SKM-1 (cell line): ENCODE results near the gene YY1AP1.
A peak's percentile ranks its signal among the peaks of the same experiment; 100 is the strongest.
"Not testable (repeated sequence)": the region's sequence is repeated elsewhere in the genome, so short reads cannot be mapped to it uniquely, and the experiment has no call there.

Experiments
- DNase-seq: peaks from one replicate; lab custom pipeline; 2025; ENCODE audit not compliant: unreplicated experiment; lab: John Stamatoyannopoulos, UW

YY1AP1 gene

DNA sequence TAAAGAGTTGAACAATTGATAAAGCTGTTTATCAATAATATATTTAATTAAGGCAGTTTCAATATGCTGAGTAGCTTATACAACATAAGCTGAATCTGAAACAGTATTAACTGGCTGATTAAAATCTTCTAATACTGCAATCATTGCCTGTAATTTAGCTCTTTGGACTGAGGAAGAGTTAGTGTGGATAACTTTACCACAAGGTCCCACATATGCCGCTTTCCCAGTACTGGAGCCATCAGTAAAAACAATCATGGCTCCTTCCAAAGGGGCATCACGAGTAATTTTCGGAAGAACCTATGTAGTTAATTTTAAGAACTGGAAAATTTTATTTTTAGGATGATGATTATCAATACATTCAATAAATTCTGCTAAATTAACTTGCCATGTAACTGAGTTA, 7.0 kb upstream of the YY1AP1 start:
- DNase-seq = no peak

DNA sequence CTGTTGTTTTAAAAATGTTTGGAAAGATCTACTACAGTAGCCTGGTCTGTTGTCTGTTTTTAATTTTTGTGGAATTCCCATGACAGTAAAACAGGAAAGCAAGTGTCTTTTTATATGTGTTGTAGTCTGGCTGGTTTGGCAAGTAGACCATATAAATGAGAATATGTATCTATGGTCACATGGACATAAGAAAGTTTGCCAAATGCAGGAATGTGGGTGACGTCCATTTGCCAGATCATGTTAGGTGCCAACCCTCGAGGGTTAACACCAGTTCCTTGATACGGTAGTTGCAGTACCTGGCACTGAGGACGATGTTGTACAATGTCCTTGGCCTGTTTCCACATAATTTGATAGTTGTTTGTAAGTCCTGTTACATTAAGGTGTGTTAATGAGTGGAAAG, 6.5 kb upstream of the YY1AP1 start:
- DNase-seq = no peak

DNA sequence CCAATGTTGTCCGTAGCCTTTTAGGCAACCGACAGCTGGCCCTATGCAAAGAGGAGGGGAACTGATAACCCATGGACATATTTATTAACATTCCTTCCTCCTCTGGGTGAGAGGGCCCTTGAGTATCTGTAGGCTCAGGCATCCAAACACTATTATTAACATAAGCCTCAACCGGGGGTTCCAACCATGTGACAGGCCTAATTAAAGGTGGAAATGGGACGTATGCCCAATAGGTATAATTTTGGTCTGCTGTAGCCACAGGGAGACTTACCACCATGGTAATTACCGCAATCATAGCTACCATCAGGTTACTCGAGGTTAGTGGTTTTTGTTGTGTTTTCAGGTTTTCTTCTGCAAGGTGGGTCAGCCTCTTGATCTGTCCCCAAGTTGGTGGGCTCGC, 5.6 kb upstream of the YY1AP1 start:
- no peak for DNase-seq

DNA sequence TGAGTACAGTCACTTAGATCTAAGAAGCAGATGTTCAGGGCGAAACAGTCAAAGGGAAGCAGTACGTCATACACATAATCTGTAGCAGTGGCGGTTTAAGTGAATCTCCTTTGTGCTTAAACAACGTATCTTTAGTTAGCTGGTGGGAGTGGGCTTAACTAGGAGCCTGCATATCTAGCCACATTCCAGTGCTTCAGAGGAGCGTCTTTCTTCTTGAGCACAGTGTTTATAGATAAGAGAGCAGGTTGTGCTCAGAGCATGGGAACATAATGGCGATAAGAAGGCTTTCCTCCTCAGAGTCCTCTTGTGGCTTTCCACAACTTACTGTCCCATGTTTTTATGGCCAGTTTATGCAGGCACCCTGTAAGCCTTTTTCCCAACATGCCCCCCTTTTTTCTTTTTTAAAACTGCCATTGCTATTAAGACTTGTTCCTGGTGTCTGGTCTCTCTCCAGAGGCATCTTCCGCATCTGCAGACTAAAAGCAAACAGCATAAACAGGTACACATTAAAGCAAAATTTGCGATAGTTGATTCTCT, 3.5 kb upstream of the YY1AP1 start:
- DNase-seq = no peak

DNA sequence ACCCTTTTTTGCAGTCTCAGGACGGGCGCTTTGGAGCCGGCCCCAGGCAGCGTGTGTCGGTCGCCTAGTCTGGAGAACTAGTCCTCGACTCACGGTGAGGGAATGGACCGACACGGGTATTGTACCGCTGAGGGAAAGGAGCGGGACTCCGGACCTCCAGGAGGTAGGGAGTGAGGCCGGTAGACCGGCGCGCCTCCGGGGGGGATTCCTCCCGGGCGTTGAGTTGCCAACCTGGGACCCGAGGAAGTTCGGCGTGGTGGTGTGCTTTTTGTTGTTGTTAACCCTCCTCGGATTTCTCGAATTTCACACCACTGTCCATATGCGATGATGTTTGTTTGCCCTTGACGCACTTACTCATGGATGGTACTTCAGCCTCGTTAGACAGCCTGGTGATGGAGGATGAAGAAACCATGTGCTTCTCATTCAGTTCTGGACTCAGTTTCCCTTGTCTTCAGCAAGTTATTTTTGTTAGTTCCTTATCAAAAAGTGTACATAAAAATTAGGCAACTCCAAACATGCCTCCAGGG, 570 bp upstream of the YY1AP1 start, which contains the start of gene DAP3:
TSS of gene DAP3 (plus strand) at position 11 of the 527 bp plus-strand sequence. CDS start 20,689 bp downstream, outside the sequence.
- not testable (repeated sequence) for DNase-seq

DNA sequence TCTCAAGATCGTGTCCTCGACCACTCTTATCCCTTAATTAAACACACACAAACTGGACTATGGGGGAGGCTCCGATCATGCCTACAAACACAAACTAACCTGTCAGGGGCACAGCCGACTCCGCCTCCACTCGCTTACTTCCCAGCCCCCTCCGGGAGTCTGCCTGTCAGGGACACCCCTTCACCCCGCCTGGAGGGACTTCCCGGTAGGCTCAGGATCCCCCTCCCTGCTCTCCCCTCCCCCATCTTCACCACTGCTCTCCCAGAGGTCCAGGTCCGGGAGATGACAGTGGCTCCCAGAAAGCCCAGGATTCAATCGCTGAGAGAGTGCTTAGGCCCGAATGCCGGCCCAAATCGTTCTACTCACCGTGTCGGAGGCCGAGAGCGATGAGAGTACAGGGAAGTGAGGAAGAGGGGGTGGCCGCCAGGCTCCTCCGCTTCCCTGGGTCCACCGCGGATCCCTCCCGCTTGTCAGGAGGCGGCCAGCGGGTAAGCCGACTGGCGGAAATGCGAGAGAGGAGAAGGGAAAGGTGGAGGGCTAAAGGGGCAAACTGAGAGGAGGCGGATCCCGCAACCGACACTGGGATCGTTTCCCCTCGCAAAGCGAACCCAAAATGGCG, 760 bp downstream of the YY1AP1 start:
- not testable (repeated sequence) for DNase-seq

DNA sequence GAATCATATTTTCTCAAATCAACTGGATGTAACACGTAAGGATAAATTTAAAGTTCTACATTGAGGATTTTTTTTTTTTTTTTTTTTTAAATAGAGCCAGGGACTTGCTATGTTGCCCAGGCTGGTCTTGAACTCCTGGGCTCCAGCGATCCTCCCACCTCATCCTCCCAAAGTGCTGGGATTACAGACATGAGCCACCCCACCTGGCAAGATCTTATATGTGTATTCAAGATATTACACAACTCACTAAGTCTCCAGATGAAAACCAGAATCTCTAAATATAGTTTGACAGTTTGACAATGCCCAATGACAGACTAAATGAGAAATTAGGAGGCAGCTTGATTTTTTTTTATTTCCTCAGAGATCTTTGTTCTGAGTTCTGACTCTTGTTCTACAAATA, 6.8 kb downstream of the YY1AP1 start:
- no peak for DNase-seq

DNA sequence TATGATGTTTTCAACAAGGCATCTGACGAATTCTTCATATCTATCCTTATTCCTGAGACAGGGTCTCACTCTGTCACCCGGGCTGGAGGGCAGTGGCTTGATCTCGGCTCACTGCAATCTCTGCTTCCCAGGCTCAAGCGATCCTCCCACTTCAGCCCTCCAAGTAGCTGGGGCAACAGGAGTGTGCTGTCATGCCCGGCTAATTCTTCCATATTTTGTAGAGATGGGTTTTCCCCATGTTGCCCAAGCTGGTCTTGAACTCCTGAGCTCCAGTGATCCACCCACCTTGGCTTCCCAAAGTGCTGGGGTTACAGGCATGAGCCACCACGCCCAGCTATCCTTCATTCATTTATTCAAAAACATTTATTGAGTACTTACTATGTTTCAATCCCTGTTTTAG, 8.0 kb downstream of the YY1AP1 start:
- no peak for DNase-seq

DNA sequence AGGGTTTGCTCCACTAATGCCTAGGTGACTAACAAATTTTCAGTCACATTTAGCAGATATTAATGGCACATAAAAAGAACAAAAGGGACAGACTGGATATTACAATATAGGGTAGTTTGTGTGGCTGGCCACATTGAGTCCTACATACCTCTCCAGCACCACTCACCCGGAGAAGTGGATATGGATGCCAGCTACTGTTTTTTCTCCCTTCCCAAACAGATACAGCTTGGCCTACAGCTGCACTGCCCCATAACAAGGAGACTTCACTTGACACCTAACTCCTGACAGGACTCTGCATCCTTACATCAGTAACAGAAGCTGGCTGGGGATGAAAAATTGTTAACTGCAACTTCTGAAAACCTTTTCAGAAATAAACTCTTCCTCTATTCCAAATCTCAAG, 9.6 kb downstream of the YY1AP1 start:
- DNase-seq = not testable (repeated sequence)

DNA sequence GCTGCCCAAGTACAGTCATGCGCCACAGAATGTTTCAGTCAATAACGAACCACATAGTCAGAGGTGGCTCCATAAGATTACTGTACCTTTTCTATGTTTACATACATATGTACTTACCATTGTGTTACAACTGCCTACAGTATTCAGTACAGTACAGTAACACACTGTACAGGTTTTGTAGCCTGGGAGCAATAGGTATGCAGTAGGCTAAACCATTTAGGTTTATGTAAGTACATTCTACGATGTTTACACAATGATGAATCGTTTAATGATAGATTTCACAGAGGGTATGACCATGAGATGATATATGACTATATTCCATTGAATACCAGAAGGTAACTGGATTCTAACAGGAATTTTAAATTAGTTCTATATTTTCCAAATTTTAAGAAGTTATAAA, 10.5 kb downstream of the YY1AP1 start:
- no peak for DNase-seq

DNA sequence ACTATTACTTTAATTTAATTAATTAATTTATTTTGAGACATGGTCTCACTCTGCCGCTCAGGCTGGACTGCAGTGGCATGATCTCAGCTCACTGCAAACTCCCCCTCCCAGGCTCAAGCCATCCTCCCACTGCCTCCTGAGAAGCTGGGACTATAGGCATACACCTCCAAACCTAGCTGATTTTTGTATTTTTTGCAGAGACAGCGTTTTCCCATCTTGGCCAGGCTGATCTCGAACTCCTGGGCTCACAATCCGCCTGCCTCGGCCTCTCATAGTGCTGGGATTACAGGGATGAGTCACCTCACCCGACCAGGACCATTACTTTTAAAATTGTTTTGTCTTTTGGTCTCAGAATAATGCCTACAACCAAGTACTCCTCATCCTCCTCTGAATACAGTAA, 15.6 kb downstream of the YY1AP1 start:
- no peak for DNase-seq

DNA sequence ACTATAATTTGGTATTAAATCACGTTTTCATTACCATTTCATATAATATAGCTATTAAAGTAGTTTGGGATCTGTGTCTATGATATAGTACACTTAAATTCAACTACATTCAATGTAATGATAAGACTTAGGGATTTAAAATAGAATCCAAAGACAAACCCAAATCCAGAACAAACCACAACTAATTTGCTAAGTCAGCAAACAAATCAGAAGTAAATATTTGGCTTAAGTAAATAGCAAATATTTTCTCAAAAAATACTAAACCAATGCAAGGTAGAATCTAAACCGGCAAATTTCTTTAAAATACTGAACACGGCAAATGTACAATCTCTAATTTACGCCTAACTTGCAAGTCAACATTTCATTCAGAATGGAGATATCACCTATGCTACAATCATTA, 16.8 kb downstream of the YY1AP1 start:
- DNase-seq = no peak

DNA sequence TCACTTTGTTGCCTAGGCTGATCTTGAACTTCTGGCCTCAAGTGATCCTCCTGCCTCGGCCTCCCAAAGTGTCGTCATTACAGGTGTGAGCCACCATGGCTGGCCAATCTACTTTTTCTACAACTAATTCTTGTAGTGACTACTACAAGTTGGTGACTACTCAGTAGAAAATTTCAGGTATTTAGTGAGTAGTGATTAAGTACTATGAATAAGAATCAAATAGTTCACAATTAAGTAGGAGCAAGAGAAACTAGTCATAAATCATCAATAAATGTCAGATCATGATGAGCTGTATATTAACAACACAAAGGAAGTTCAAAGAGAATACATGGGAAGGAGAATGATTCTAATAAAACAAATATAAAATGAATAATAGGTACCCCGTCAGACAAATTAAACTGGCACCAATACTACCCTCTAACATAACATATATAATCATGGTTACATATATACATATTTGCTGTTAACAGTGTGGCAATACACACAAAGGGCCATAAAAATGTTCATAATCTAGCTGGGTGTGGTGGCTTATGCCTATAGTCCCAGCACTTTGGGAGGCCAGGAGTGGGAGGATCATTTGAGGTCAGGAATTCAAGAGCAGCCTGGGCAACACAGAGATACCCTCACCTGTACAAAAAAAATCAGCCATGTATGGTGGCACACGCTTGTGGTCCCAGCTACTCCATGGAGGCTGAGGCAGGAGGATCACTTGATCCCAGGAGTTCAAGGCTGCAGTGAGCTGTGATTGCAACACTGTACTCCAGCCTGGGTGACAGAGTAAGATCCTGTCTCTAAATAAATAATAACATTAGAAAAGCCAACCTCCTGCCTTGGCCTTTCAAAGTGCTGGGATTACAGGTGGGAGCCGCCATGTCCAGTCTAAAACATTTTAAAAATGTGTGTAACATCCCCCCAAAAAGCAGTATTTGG, 19.1 kb downstream of the YY1AP1 start:
- DNase-seq = no peak

DNA sequence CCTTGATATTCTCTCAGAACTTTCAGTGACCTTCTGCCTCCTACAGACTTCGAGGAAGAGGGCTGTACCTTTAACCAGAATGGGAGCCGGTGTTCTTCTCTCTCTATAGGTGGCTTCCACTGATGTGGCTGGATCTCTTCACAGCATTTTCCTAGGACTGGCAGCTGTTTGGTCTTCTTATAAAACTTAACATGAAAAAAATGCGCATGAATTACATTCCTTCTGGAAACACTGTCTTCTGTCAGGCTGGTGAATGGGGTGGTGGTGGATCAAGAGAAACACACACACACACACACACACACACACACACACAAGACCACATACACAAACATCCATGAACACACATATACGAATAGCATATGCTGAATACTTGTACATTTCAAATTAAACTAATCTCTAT, 27.3 kb downstream of the YY1AP1 start:
- DNase-seq = not testable (repeated sequence)

DNA sequence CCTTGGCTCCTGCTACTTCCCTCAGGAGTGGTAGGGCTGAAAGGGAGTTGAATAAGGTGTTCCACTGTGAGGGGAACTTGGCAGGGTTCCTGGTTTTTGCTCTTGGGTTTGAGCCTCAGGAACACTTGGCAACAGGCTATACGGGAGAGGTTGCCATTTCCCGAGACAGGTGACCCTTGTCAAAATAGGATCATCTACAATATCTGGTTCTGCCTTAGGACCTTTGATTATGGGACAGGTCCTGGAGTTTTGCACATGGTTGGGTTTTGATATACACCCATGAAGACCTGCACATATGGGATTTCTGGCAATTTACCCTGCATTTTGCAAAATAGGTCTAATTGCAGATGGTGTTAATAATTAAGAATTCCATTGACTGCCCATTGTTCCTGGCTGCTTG, 31.1 kb downstream of the YY1AP1 start:
- no peak for DNase-seq

DNA sequence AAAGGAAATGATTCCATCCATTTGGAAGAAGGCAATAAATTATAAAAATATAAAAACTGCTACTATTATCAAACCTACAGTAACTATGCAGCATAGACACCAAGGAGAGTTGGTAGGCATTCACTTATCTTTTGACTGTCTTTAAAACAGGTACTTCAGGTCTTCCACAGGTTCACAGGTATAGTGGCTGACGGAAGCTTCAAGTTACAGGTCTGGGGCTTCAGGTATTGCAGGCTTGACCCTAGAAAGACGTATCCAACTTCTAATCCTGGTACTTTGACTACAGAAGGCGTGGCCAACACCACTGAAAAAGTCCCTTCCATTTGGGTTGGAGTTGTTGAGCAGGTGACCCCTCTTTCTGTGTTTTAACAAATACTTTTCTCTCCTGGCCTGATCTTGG, 35.6 kb downstream of the YY1AP1 start:
- DNase-seq = no peak

DNA sequence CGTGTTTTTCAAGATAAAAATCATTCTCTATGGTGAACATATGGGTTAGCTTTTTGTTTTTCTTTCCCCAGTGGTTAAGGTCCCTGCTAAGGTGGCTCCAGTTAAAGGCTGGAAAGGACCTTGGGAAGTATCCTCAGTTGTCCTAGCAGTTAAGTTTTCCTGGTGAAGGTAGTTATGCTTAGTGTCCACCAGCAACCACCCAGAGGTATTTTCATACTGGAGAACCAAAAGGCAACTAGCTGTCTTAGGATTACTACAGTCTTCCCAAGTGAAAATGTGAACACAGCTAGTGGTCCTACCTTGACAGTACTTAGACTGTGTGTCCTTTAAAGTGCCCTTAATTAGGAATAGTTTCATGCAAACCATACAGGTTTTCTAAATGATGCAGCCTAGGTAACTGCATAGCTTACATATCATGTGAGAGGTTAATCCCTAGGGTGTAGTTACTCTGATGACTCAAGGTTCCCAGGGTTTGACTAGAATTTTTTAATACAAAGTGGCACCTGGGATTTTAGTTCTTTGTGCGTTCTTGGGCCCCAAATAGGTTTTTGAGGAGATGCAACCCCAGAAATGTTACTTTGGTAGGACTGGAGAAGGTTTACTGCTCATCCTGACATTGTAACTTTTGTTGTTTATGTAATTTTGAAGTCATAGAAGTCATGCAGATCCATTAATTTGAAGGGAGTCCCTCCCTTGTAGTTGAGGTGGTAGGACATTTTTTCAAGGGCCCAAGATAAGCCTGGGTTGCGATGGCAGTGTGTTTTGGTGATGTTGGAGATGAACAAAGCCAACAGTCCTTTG, 36.5 kb downstream of the YY1AP1 start:
- no peak for DNase-seq

DNA sequence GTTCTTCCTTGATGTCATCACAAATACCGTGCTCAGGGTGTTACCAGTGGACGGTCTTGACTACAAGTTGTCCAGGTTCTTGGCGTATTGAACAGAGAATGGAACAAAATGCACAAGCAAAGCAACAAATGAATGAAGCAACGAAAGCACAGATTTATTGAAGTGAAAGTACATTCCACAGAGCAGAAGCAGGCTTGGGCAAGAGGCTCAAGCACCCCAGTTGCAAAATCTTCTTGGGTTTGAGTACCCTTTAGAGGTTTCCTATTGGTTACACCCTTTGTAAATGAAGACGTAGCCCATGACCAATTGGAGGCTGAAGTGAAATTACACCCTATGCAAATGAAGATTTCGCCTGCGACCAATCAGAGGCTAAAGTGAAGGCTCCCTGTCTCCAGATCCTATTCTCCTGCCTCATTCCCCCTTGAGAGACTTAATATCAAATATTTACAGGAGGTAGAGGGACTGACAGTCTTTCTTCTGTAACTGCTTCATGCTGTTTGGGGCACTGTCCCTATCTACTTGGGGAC, 38.3 kb downstream of the YY1AP1 start:
- DNase-seq = peak; percentile 22

DNA sequence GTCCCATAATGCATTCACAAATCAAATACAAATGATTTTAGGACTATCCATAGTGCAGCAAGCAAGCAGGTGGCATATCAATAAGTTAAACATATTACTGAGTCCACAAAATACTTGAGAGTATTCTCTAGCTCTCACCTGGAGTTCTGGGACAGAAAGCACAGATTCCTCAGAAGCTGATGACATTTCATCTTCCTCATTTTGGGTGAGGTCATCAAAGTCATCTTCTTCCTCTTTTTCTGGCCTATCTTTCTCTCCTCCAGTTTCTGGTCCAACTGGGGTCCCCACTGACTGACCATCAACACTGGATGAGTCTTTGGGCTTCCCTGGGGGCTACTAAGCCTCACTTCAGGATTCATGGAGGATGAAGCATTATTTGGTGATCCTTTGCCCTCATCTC, 38.9 kb downstream of the YY1AP1 start:
- peak; percentile 79 for DNase-seq

DNA sequence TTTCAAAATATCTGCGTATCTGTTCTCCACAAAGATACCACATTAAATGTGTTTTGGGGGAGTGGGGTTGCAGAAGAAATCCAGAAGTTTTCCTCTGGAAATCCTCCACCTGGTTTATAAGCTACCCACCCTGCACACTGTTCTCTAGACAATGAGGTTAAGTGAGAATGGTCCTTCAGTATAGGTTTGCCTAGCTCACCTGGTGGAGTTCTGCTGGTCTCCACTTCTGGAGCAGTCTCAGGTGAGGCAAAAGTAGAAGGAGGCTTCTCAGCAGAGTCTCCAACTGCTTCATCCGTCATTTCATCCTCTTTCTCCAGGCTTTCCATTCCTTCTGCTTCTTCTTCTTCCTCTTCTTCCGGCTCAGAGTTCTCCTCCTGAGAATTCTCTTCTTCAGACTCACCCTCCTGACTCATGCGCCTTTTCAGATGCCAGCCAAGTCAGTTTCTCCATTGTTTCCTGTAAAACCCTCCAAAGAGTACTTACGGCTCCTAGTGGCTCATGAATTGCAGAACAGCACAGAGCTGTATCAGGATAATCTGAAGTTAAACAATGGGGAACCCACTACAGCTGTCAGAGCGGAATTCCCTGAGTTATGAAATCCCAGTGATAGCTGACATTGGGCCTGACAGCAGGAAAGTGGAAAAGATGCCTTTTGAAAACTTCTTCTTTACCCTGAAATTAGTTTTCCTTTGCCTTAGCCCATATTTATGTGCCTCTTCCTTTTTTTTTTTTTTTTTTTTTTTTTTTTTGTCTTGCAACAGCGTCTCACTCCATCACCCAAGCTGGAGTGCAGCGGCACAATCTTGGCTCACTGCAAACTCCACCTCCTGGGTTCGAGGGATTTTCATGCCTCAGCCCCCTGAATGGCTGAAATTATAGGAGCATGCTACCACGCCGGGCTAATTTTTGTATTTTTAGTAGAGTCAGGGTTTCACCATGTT, 40.1 kb downstream of the YY1AP1 start:
- DNase-seq = peak; percentile 25
